Measurements from ENCODE around the gene HTR2B. TPM values are rescaled to one million over a fixed set of nuclear protein-coding genes. Genes with fewer than 3 reads are reported as not detected.

The HTR2B gene
- total and polyA plus RNA-seq, 2 experiments from 2014 or later, result 0.15 TPM; not detected in 1

- TF ChIP-seq EZH2 (IDR thresholded peaks at IDR 0.05; ENCODE audit: insufficient read depth, poor library complexity, severe bottlenecking) (no peak), EZH2phosphoT487 (IDR thresholded peaks at IDR 0.05; ENCODE audit: insufficient read depth, low read depth) (no peak)
- DNase-seq, result no peak
- no peaks in the 10 kb centered on the region for H3K27me3 ChIP-seq (replicated peaks; ENCODE audit: insufficient read depth)
- H3K27ac ChIP-seq, result peak overlapping the region; percentile 94
- 0 out of 2 replicates have a peak overlapping the region, but pooled peaks have one; percentile 65 for H3K9ac ChIP-seq
- H3F3A ChIP-seq (ENCODE audit: insufficient read depth), result peaks cover 35% of the 10 kb centered on the region
- no peaks in the 10 kb centered on the region for H3K9me2 ChIP-seq (ENCODE audit: insufficient read depth)
- H3K79me2 ChIP-seq (ENCODE audit: insufficient read depth), result no peaks in the 10 kb centered on the region
- in situ Hi-C loops (cut with MboI), result no loop called here
- no peaks in the 10 kb centered on the region for H3K9me3 ChIP-seq (ENCODE audit: low read depth)
- H4K20me1 ChIP-seq (ENCODE audit: insufficient read depth), result no peaks in the 10 kb centered on the region
- H3K4me1 ChIP-seq (ENCODE audit: insufficient read depth), result peaks cover 29% of the 10 kb centered on the region
- no peak overlapping the region for H2AFZ ChIP-seq
- H3K4me3 ChIP-seq, result no peak overlapping the region
- H3K4me2 ChIP-seq (ENCODE audit: unreplicated experiment), result no peak overlapping the region
- peaks cover 20% of the 10 kb centered on the region for H3K36me3 ChIP-seq (ENCODE audit: low read depth)
- 95 to 100% methylated on average over 3 of the region's 3 CpGs for WGBS, 2 experiments (ENCODE audit: low coverage in 1 of 2, low lambda C conversion rate in 2 of 2, missing lambda C conversion rate in 2 of 2)
These were observed 38.2 kb upstream of the HTR2B start for GRCh38 chr2:231163011-231163410.

- peaks cover 19% of the 10 kb centered on the region for H3K36me3 ChIP-seq (ENCODE audit: low read depth)
These were observed 37.1 kb upstream of the HTR2B start for GRCh38 chr2:231161877-231162329.

GRCh38 chr2:231161252-231161839 lies 36.5 kb upstream of the HTR2B start:
- H3K4me3 ChIP-seq, result peak overlapping the region; percentile 33
- peak overlapping the region; percentile 58 for H3K4me2 ChIP-seq (ENCODE audit: unreplicated experiment)
- no peak for DNase-seq
- in situ Hi-C loops (cut with MboI), result no loop called here
- H4K20me1 ChIP-seq (ENCODE audit: insufficient read depth), result no peaks in the 10 kb centered on the region
- peaks cover 29% of the 10 kb centered on the region for H3K4me1 ChIP-seq (ENCODE audit: insufficient read depth)
- TF ChIP-seq EZH2 (IDR thresholded peaks at IDR 0.05; ENCODE audit: insufficient read depth, poor library complexity, severe bottlenecking) (no peak), EZH2phosphoT487 (IDR thresholded peaks at IDR 0.05; ENCODE audit: insufficient read depth, low read depth) (no peak)
- H3K9me3 ChIP-seq (ENCODE audit: low read depth), result no peaks in the 10 kb centered on the region
- peak overlapping the region; percentile 65 for H3K9ac ChIP-seq
- 56 to 62% methylated on average over 7 of the region's 7 CpGs for WGBS, 2 experiments (ENCODE audit: low coverage in 1 of 2, low lambda C conversion rate in 2 of 2, missing lambda C conversion rate in 2 of 2)
- no peaks in the 10 kb centered on the region for H3K9me2 ChIP-seq (ENCODE audit: insufficient read depth)
- H3K79me2 ChIP-seq (ENCODE audit: insufficient read depth), result no peaks in the 10 kb centered on the region
- H3K36me3 ChIP-seq (ENCODE audit: low read depth), result peaks cover 13% of the 10 kb centered on the region
- H3K27ac ChIP-seq, result peak overlapping the region; percentile 94
- H3F3A ChIP-seq (ENCODE audit: insufficient read depth), result peaks cover 35% of the 10 kb centered on the region
- H2AFZ ChIP-seq, result no peak overlapping the region
- no peaks in the 10 kb centered on the region for H3K27me3 ChIP-seq (replicated peaks; ENCODE audit: insufficient read depth)

More at GRCh38 chr2:231161877-231162329, 37.1 kb upstream of the HTR2B start:
- H3K27ac ChIP-seq, result peak overlapping the region; percentile 94
- DNase-seq, result peak; percentile 92
- peaks cover 35% of the 10 kb centered on the region for H3F3A ChIP-seq (ENCODE audit: insufficient read depth)
- peak overlapping the region; percentile 58 for H3K4me2 ChIP-seq (ENCODE audit: unreplicated experiment)
- H2AFZ ChIP-seq, result no peak overlapping the region
- H3K27me3 ChIP-seq (replicated peaks; ENCODE audit: insufficient read depth), result no peaks in the 10 kb centered on the region
- no peaks in the 10 kb centered on the region for H3K9me2 ChIP-seq (ENCODE audit: insufficient read depth)
- peak overlapping the region; percentile 65 for H3K9ac ChIP-seq
- H3K4me3 ChIP-seq, result peak overlapping the region; percentile 33
- in situ Hi-C loops (cut with MboI), result no loop called here
- peaks cover 29% of the 10 kb centered on the region for H3K4me1 ChIP-seq (ENCODE audit: insufficient read depth)
- H3K79me2 ChIP-seq (ENCODE audit: insufficient read depth), result no peaks in the 10 kb centered on the region
- no peaks in the 10 kb centered on the region for H3K9me3 ChIP-seq (ENCODE audit: low read depth)
- TF ChIP-seq EZH2 (IDR thresholded peaks at IDR 0.05; ENCODE audit: insufficient read depth, poor library complexity, severe bottlenecking), result no peak
- peak; percentile 94; the same call in 1 of the 2 replicates for TF ChIP-seq EZH2phosphoT487 (IDR thresholded peaks at IDR 0.05; ENCODE audit: insufficient read depth, low read depth)
- 0 to 1% methylated on average over 2 of the region's 2 CpGs for WGBS, 2 experiments (ENCODE audit: low coverage in 1 of 2, low lambda C conversion rate in 2 of 2, missing lambda C conversion rate in 2 of 2)
- H4K20me1 ChIP-seq (ENCODE audit: insufficient read depth), result no peaks in the 10 kb centered on the region

GRCh38 chr2:231160701-231161100 lies 35.9 kb upstream of the HTR2B start:
- Histone ChIP-seq H4K20me1 (ENCODE audit: insufficient read depth) (no peaks in the 10 kb centered on the region), H2AFZ (no peak overlapping the region), H3F3A (ENCODE audit: insufficient read depth) (peaks cover 35% of the 10 kb centered on the region), H3K4me3 (no peak overlapping the region), H3K4me2 (ENCODE audit: unreplicated experiment) (no peak overlapping the region), H3K27ac (peak overlapping the region; percentile 94), H3K79me2 (ENCODE audit: insufficient read depth) (peaks cover 5% of the 10 kb centered on the region; the same call in 1 of the 2 replicates), H3K9me3 (ENCODE audit: low read depth) (no peaks in the 10 kb centered on the region), H3K27me3 (replicated peaks; ENCODE audit: insufficient read depth) (no peaks in the 10 kb centered on the region), H3K9me2 (ENCODE audit: insufficient read depth) (no peaks in the 10 kb centered on the region), H3K9ac (peak overlapping the region; percentile 65; the same call in 1 of the 2 replicates), H3K36me3 (ENCODE audit: low read depth) (peaks cover 7% of the 10 kb centered on the region), H3K4me1 (ENCODE audit: insufficient read depth) (peaks cover 29% of the 10 kb centered on the region)
- TF ChIP-seq EZH2phosphoT487 (IDR thresholded peaks at IDR 0.05; ENCODE audit: insufficient read depth, low read depth), result no peak
- TF ChIP-seq EZH2 (IDR thresholded peaks at IDR 0.05; ENCODE audit: insufficient read depth, poor library complexity, severe bottlenecking), result no peak
- DNase-seq, result peak; percentile 18
- in situ Hi-C loops (cut with MboI), result no loop called here
- 94 to 97% methylated on average over 5 of the region's 5 CpGs for WGBS, 2 experiments (ENCODE audit: low coverage in 1 of 2, low lambda C conversion rate in 2 of 2, missing lambda C conversion rate in 2 of 2)

All from GM23248 (cell line).